K562 (cell line): ENCODE results near the gene GCNT4. TPM values are rescaled to one million over a fixed set of nuclear protein-coding genes. Genes with fewer than 3 reads are reported as not detected.

Experiments
- ATAC-seq: fragments of 200-7000 bp; cut with Tn5 transposase; 3 replicates; pipeline ENCODE4 v1.9.1; 2020; ENCODE audit warnings: moderate library complexity
- BruUV-seq: library from RNA; stranded (reverse); fragments of 400-500 nt; replicated peaks from 2 replicates; lab custom pipeline; 2021; lab: Mats Ljungman, UMichigan
- CTCF ChIA-PET: fragments of 300-600 bp; formaldehyde crosslinking; extraction: SDS; loops from one replicate; lab custom pipeline; 2021; ENCODE audit warnings: low intra/inter-chr PET ratio; lab: Yijun Ruan, JAX
- POLR2A ChIA-PET: fragments of 300-600, 350-650 bp; sonication (Branson Sonifier 250); formaldehyde crosslinking; extraction: SDS; loops from one replicate; lab custom pipeline; 2021; ENCODE audit warnings: antibody characterized with exemption, inconsistent platforms; lab: Yijun Ruan, JAX
- DNase-seq, 4 experiments: peaks; one replicate each; pipeline versions ENCODE4 v3.0.0 to v3.0.0-alpha.2; 2011 to 2018; ENCODE audit warnings: low spot score in 3 of 4, mixed read lengths in 3 of 4; ENCODE audit errors: extremely low read depth in 1 of 4
- FAIRE-seq: peaks from 2 replicates; lab custom pipeline; 2011; peaks lifted over from hg19 to GRCh38; lab: Jason Lieb, UNC
- H2AFZ ChIP-seq: 2 replicates; pipeline ENCODE4 v1.6.0; 2011; ENCODE audit warnings: low read depth, low read length, control low read depth, inconsistent platforms
- H3K27ac ChIP-seq: fragments of 200-600 bp; 3 replicates; pipeline ENCODE4 v1.8.0; 2011; ENCODE audit warnings: low read depth, mild to moderate bottlenecking, control low read depth, inconsistent platforms, low read length, moderate library complexity, mixed read lengths; ENCODE audit errors: extremely low read depth
- H3K27me3 ChIP-seq, 2 experiments: fragments of 300-600 bp in 1 of 2; 2 replicates in 1 of 2; 3 replicates in 1 of 2; pipeline versions ENCODE4 v1.6.0 to v1.8.0; 2011; ENCODE audit warnings: inconsistent platforms in 2 of 2, low read length in 2 of 2, mild to moderate bottlenecking in 1 of 2, mixed read lengths in 1 of 2, moderate library complexity in 1 of 2; ENCODE audit not compliant: control insufficient read depth in 2 of 2, insufficient read depth in 2 of 2
- H3K36me3 ChIP-seq: fragments of 300-600 bp; 3 replicates; pipeline ENCODE4 v1.8.0; 2011; ENCODE audit warnings: mild to moderate bottlenecking, low read length, inconsistent platforms; ENCODE audit not compliant: control insufficient read depth, insufficient read depth
- H3K4me1 ChIP-seq, 2 experiments: fragments of 200-600 bp in 1 of 2; replicated peaks in 1 of 2; 2 replicates in 1 of 2; 3 replicates in 1 of 2; pipeline versions ENCODE4 v1.5.1 to v1.8.0; 2011; ENCODE audit warnings: inconsistent platforms in 2 of 2, low read length in 2 of 2, mild to moderate bottlenecking in 1 of 2, mixed read lengths in 1 of 2, moderate library complexity in 1 of 2; ENCODE audit not compliant: control insufficient read depth in 2 of 2, insufficient read depth in 2 of 2
- H3K4me2 ChIP-seq: 2 replicates; pipeline ENCODE4 v1.6.1; 2011; ENCODE audit warnings: low read length, control low read depth, inconsistent platforms, mixed read lengths; ENCODE audit not compliant: insufficient read depth
- H3K4me3 ChIP-seq: fragments of 200-600 bp; sonication (generic), shearing (Covaris generic); 2 replicates; pipeline ENCODE4 v1.5.1; 2016; ENCODE audit warnings: control low read depth, inconsistent platforms
- H3K79me2 ChIP-seq: fragments of 200-600 bp; 3 replicates; pipeline ENCODE4 v1.8.0; 2011; ENCODE audit warnings: low read length, inconsistent platforms; ENCODE audit not compliant: control insufficient read depth, insufficient read depth
- H3K9ac ChIP-seq, 2 experiments: 2 replicates each; pipeline versions ENCODE4 v1.6.0 to v1.6.1; 2011; ENCODE audit warnings: low read depth in 2 of 2, low read length in 2 of 2, control low read depth in 1 of 2, inconsistent platforms in 1 of 2, mild to moderate bottlenecking in 1 of 2, mixed read lengths in 1 of 2; ENCODE audit not compliant: insufficient read depth in 1 of 2
- H3K9me1 ChIP-seq: one replicate; pipeline ENCODE4 v1.6.0; 2011; ENCODE audit warnings: inconsistent platforms, mild to moderate bottlenecking, low read length, moderate library complexity; ENCODE audit not compliant: control insufficient read depth, insufficient read depth
- H3K9me3 ChIP-seq: replicated peaks from 2 replicates; pipeline ENCODE4 v1.5.1; 2011; ENCODE audit warnings: low read depth, low read length, inconsistent platforms; ENCODE audit not compliant: control insufficient read depth, insufficient read depth
- H4K20me1 ChIP-seq: replicated peaks from 2 replicates; pipeline ENCODE4 v1.6.1; 2011; ENCODE audit warnings: low read length, inconsistent platforms, mixed read lengths; ENCODE audit not compliant: control insufficient read depth, insufficient read depth
- DEAF1 ChIP-seq: fragments of 450-650 bp; formaldehyde crosslinking; IDR thresholded peaks from 2 replicates; pipeline ENCODE4 v1.4.0; 2020; ENCODE audit warnings: mild to moderate bottlenecking, moderate library complexity
- NEUROD1 ChIP-seq: fragments of 150-350 bp; IDR thresholded peaks from 2 replicates; pipeline ENCODE4 v1.6.1; 2014; ENCODE audit warnings: borderline replicate concordance, low read length, low read depth; ENCODE audit not compliant: partially characterized antibody
- PHF21A ChIP-seq: fragments of 450-650 bp; IDR thresholded peaks from 2 replicates; pipeline ENCODE4 v1.6.1; 2017; ENCODE audit warnings: low read depth, borderline replicate concordance
- PTBP1 ChIP-seq: fragments of 200-400 bp; formaldehyde crosslinking; IDR thresholded peaks from 2 replicates; pipeline ENCODE4 v1.6.1; 2017; ENCODE audit warnings: low read depth, low read length
- SNIP1 ChIP-seq: fragments of 450-650 bp; IDR thresholded peaks from 2 replicates; pipeline ENCODE4 v1.7.1; 2017; ENCODE audit warnings: low read depth, mild to moderate bottlenecking
- SP2 ChIP-seq: IDR thresholded peaks from 2 replicates; pipeline ENCODE4 v1.6.1; 2011; ENCODE audit warnings: mild to moderate bottlenecking, low read depth, low read length, moderate library complexity; ENCODE audit not compliant: poor library complexity, severe bottlenecking; ENCODE audit errors: extremely low read depth
- SREBF2 ChIP-seq: sonication (generic); formaldehyde crosslinking; IDR thresholded peaks from 2 replicates; pipeline ENCODE4 v1.4.0; 2020; ENCODE audit warnings: mild to moderate bottlenecking, missing genetic modification reagents
- XRCC3 ChIP-seq: fragments of 450-650 bp; IDR thresholded peaks from 2 replicates; pipeline ENCODE4 v1.6.1; 2017; ENCODE audit warnings: mild to moderate bottlenecking, moderate library complexity
- ZNF282 ChIP-seq: sonication (generic); formaldehyde crosslinking; IDR thresholded peaks from 2 replicates; pipeline ENCODE4 v1.8.1; 2023; ENCODE audit warnings: missing genetic modification reagents
- WGBS: fragments of 100-300 bp; shearing (Covaris generic); methylation state at CpG from one replicate; pipeline ENCODE4 v1.1.6; 2016; ENCODE audit warnings: low coverage, mixed read lengths; ENCODE audit not compliant: insufficient coverage; ENCODE audit errors: missing lambda C conversion rate; 5-methylcytosine and 5-hydroxymethylcytosine counted together
- in situ Hi-C: fragments of 300-500 bp; cut with MboI; formaldehyde crosslinking; loops from 4 replicates; pipeline ENCODE4 v1.15.0; 2018; ENCODE audit warnings: inconsistent platforms, mixed read lengths
- intact Hi-C: fragments of 100-400 bp; cut with micrococcal nuclease; formaldehyde crosslinking; loops from 2 replicates; pipeline ENCODE4 v1.14.2; 2022
- polyA plus RNA-seq, 8 experiments: library from polyadenylated mRNA; depleted of rRNA in 4 of 8; stranded (reverse) in 5 of 8; unstranded in 3 of 8; fragments of >200 nt; fragmentation: Nextera tagmentation in 2 of 8; fragmentation: Illumina TruSeq in 1 of 8; extraction: Ambion mirVana in 2 of 8; extraction: Trizol in 1 of 8; gene quantifications; 2 replicates each; pipeline versions ENCODE4 v1.2.1 to v1.2.3, GENCODE V29; 2011 to 2014; ENCODE audit warnings: inconsistent platforms in 1 of 8, missing spikeins in 1 of 8
- total RNA-seq, 7 experiments: library from RNA; depleted of rRNA in 6 of 7; stranded (reverse); fragments of >200 nt in 6 of 7; fragmentation: Illumina TruSeq in 2 of 7; extraction: Trizol in 2 of 7; gene quantifications; 2 replicates each; pipeline versions ENCODE4 v1.2.1 to v1.2.3, GENCODE V29; 2011 to 2021; ENCODE audit warnings: low replicate concordance in 1 of 7
- TF ChIP-seq, protein P1 (sequence below): fragments of 200-800 bp; sonication (Bioruptor generic); IDR thresholded peaks from 2 replicates; pipeline ENCODE4 v1.6.1; 2016; ENCODE audit warnings: missing genetic modification characterization, missing compliant biosample characterization

The GCNT4 gene
- total and polyA plus RNA-seq, 9 of the 15 experiments (the other 6 are each of a cell fraction or from before 2014, with no cell fraction given), result 0.01 TPM; not detected in 8

DNA sequence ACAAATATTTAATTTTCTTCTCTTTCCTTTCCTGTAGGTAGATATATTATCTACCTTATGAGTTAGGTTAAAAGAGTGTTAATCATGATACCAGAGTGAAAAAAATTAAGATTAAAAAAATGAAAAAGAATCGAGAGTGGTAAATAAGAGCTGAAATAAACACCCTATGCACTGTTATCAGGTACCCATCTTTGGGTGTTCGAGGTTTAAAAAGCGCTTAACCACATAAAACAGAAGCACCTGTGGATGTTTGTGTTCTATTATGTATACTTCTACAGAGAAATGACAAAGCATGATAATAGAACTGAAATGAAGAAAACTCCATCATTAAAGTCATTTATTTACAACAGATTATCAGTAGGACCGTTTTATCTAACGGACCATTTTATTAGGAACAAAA is 25.7 kb upstream of the GCNT4 start:
- Histone ChIP-seq H3K27me3 (no peaks in the 10 kb centered on the region), H2AFZ (no peak overlapping the region), H4K20me1 (no peaks in the 10 kb centered on the region), H3K36me3 (no peaks in the 10 kb centered on the region), H3K4me2 (no peak overlapping the region), H3K79me2 (no peaks in the 10 kb centered on the region), H3K4me3 (no peak overlapping the region), H3K9me1 (no peaks in the 10 kb centered on the region), H3K9ac (no peak overlapping the region), H3K27ac (no peak overlapping the region), H3K4me1 (no peaks in the 10 kb centered on the region), H3K9me3 (no peaks in the 10 kb centered on the region)
- intact Hi-C loops, result no loop called here
- ChIA-PET CTCF (no interaction called here), POLR2A (no interaction called here)
- TF ChIP-seq DEAF1 (no peak), SNIP1 (no peak)
- no peak for ATAC-seq
- BruUV-seq, result no TSS peak
- WGBS, result 1% methylated on average over 5 of the region's 5 CpGs
- in situ Hi-C loops, result no loop called here
- DNase-seq, result no peak
- no peak for FAIRE-seq

- Histone ChIP-seq H3K4me3 (no peak overlapping the region), H3K4me1 (no peaks in the 10 kb centered on the region), H3K9me1 (no peaks in the 10 kb centered on the region), H3K79me2 (no peaks in the 10 kb centered on the region), H3K9me3 (no peaks in the 10 kb centered on the region), H3K27ac (no peak overlapping the region), H4K20me1 (no peaks in the 10 kb centered on the region), H3K27me3 (no peaks in the 10 kb centered on the region), H2AFZ (no peak overlapping the region), H3K9ac (no peak overlapping the region), H3K4me2 (no peak overlapping the region), H3K36me3 (no peaks in the 10 kb centered on the region)
- BruUV-seq, result no TSS peak
- DNase-seq (no peak), FAIRE-seq (no peak), ATAC-seq (no peak)
- in situ Hi-C loops, result no loop called here
- ChIA-PET POLR2A (interaction anchor here (0.6 kb wide), 1 partner anchor 251 kb away, joined by 3 read pairs; no protein-coding TSS in a partner anchor), CTCF (no interaction called here)
- intact Hi-C loops, result no loop called here
- no peak for TF ChIP-seq NEUROD1
- no peak for TF ChIP-seq ZNF282 (CRISPR knock-in tag)
- no peak for TF ChIP-seq PHF21A
- TF ChIP-seq XRCC3, result no peak
- no peak for TF ChIP-seq SP2
- TF ChIP-seq PTBP1, result no peak
- TF ChIP-seq, protein P1, sequence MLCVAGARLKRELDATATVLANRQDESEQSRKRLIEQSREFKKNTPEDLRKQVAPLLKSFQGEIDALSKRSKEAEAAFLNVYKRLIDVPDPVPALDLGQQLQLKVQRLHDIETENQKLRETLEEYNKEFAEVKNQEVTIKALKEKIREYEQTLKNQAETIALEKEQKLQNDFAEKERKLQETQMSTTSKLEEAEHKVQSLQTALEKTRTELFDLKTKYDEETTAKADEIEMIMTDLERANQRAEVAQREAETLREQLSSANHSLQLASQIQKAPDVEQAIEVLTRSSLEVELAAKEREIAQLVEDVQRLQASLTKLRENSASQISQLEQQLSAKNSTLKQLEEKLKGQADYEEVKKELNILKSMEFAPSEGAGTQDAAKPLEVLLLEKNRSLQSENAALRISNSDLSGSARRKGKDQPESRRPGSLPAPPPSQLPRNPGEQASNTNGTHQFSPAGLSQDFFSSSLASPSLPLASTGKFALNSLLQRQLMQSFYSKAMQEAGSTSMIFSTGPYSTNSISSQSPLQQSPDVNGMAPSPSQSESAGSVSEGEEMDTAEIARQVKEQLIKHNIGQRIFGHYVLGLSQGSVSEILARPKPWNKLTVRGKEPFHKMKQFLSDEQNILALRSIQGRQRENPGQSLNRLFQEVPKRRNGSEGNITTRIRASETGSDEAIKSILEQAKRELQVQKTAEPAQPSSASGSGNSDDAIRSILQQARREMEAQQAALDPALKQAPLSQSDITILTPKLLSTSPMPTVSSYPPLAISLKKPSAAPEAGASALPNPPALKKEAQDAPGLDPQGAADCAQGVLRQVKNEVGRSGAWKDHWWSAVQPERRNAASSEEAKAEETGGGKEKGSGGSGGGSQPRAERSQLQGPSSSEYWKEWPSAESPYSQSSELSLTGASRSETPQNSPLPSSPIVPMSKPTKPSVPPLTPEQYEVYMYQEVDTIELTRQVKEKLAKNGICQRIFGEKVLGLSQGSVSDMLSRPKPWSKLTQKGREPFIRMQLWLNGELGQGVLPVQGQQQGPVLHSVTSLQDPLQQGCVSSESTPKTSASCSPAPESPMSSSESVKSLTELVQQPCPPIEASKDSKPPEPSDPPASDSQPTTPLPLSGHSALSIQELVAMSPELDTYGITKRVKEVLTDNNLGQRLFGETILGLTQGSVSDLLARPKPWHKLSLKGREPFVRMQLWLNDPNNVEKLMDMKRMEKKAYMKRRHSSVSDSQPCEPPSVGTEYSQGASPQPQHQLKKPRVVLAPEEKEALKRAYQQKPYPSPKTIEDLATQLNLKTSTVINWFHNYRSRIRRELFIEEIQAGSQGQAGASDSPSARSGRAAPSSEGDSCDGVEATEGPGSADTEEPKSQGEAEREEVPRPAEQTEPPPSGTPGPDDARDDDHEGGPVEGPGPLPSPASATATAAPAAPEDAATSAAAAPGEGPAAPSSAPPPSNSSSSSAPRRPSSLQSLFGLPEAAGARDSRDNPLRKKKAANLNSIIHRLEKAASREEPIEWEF, result no peak
- no peak for TF ChIP-seq SREBF2 (CRISPR knock-in tag)
These were observed 19.7 kb upstream of the GCNT4 start for GRCh38 chr5:75072061-75072460.
